ENCODE measurements around the gene BMPR1A. TPM values are rescaled to one million over a fixed set of nuclear protein-coding genes. Genes with fewer than 3 reads are reported as not detected.
A peak's percentile ranks its signal among the peaks of the same experiment; 100 is the strongest.

The BMPR1A gene
- polyA plus RNA-seq, 1 experiment, result 21.4 TPM

DNA sequence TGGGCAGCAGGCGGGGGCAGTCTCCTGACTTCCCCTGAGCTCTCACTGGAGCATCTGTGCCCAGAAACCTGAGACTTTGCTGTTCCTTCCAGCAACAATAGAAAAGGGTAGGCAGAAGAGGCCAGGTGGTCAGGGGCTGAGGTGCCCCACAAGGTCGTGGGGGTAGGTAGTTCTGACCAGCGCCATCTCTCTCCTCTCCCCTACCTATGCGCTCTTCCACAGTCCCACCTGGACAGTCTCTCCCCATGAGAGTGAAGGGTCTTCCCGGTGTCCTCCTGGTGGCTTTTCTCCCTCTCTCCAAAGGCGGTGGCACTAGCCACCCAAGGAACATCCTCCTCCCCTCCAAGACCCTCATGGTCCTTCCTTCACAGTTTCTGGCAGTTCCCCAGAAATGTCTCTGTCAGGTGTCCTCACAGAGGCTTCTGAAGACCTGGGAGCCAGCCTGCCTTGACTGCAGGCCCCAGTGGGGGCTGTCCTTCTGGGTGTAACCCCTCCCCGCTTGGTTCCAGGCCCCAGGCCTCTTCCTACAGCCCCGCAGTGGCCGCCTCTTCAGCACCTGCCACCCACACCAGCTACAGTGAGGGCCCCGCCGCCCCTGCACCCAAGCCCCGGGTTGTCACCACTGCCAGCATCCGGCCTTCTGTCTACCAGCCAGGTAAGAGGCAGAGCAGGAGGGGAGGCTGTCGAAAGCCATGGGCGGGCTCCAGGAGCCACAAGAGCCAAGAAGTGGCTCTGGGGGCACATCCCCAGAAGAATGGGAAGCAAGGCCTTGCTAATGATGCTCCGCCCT lies 46.8 kb upstream of the BMPR1A start:
- ChIA-PET POLR2A (no interaction called here), CTCF (interaction anchor here (1.5 to 3.3 kb wide), 3 partner anchors 15 to 251 kb away, joined by 3 to 22 read pairs (median 12); no protein-coding TSS in a partner anchor)
- no peak for TF ChIP-seq CTCF (IDR thresholded peaks at IDR 0.05; ENCODE audit: insufficient read depth, low read depth, low read length)
- DNase-seq (ENCODE audit: low read depth), result no peak
- Histone ChIP-seq H3K27me3 (ENCODE audit: control insufficient read depth, insufficient read depth, low read length) (no peaks in the 10 kb centered on the region), H3K36me3 (ENCODE audit: control insufficient read depth, insufficient read depth, low read length) (no peaks in the 10 kb centered on the region), H3K4me3 (ENCODE audit: low read depth, low read length) (no peak overlapping the region)

GRCh38 chr10:86710987-86711512 lies 45.4 kb upstream of the BMPR1A start:
- TF ChIP-seq CTCF (IDR thresholded peaks at IDR 0.05; ENCODE audit: insufficient read depth, low read depth, low read length), result peak; percentile 66
- Histone ChIP-seq H3K27me3 (ENCODE audit: control insufficient read depth, insufficient read depth, low read length) (no peaks in the 10 kb centered on the region), H3K36me3 (ENCODE audit: control insufficient read depth, insufficient read depth, low read length) (no peaks in the 10 kb centered on the region), H3K4me3 (ENCODE audit: low read depth, low read length) (peak overlapping the region; percentile 57)
- peak; percentile 42 for DNase-seq (ENCODE audit: low read depth)
- POLR2A ChIA-PET, result no interaction called here
- CTCF ChIA-PET, result interaction anchor here (0.9 to 2.9 kb wide), 11 partner anchors 12 to 256 kb away, joined by 3 to 22 read pairs (median 3); partner anchors contain the start of gene SNCG

GRCh38 chr10:86711513-86712316 lies 44.7 kb upstream of the BMPR1A start:
- Histone ChIP-seq H3K27me3 (ENCODE audit: control insufficient read depth, insufficient read depth, low read length) (no peaks in the 10 kb centered on the region), H3K4me3 (ENCODE audit: low read depth, low read length) (peak overlapping the region; percentile 57), H3K36me3 (ENCODE audit: control insufficient read depth, insufficient read depth, low read length) (no peaks in the 10 kb centered on the region)
- CTCF ChIA-PET, result interaction anchor here (0.6 to 3.1 kb wide), 16 partner anchors 12 to 827 kb away, joined by 3 to 14 read pairs (median 3); partner anchors contain the start of gene SNCG
- POLR2A ChIA-PET, result no interaction called here
- DNase-seq (ENCODE audit: low read depth), result no peak
- TF ChIP-seq CTCF (IDR thresholded peaks at IDR 0.05; ENCODE audit: insufficient read depth, low read depth, low read length), result no peak

DNA sequence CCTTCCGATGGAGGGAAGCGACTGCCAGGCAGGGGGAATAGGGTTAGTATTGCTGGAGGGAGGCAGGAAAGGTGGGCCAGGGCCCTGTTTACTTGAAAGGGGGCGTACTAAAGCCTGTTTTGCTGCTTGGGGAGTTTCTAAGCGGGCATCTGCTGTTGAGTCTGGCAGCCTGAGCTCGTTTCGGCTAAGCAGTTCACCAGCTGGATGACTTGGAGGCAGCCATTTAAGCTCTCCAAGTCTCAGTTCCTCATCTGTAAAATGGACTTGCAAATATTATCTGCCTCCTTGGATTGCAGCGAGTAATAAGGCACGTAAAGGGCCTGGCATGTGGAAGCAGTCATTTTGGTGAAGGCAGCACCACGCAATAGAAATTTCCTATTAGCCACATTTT lies 44.1 kb upstream of the BMPR1A start:
- no peak for TF ChIP-seq CTCF (IDR thresholded peaks at IDR 0.05; ENCODE audit: insufficient read depth, low read depth, low read length)
- Histone ChIP-seq H3K27me3 (ENCODE audit: control insufficient read depth, insufficient read depth, low read length) (no peaks in the 10 kb centered on the region), H3K36me3 (ENCODE audit: control insufficient read depth, insufficient read depth, low read length) (no peaks in the 10 kb centered on the region), H3K4me3 (ENCODE audit: low read depth, low read length) (peak overlapping the region; percentile 57)
- no peak for DNase-seq (ENCODE audit: low read depth)
- ChIA-PET CTCF (interaction anchor here (0.6 to 3.1 kb wide), 14 partner anchors 11 to 826 kb away, joined by 3 to 14 read pairs (median 4); partner anchors contain the start of gene SNCG), POLR2A (no interaction called here)
